Testis (tissue), 3 donors: ENCODE data around the gene SLK. TPM values are rescaled to one million over a fixed set of nuclear protein-coding genes. Genes with fewer than 3 reads are reported as not detected.

Experiments
- DNase-seq: peaks from one replicate; pipeline ENCODE4 v3.0.0-alpha.2; 2019
- H3K27ac ChIP-seq, 2 donors: fragments of 200-600 bp; sonication (generic); one replicate each; pipeline ENCODE4 v1.5.1; 2019
- H3K27me3 ChIP-seq: fragments of 200-600 bp; sonication (generic); one replicate; pipeline ENCODE4 v1.5.1; 2019
- H3K36me3 ChIP-seq: fragments of 200-600 bp; sonication (generic); one replicate; pipeline ENCODE4 v1.5.1; 2017; ENCODE audit warnings: low read depth; ENCODE audit errors: missing control alignments
- H3K4me1 ChIP-seq: fragments of 200-600 bp; sonication (generic); one replicate; pipeline ENCODE4 v1.5.1; 2019
- H3K4me3 ChIP-seq, 2 donors: fragments of 200-600 bp; sonication (generic); one replicate each; pipeline ENCODE4 v1.5.1; 2017 to 2019
- H3K9me3 ChIP-seq: fragments of 200-600 bp; sonication (generic); one replicate; pipeline ENCODE4 v1.5.1; 2017
- POLR2A ChIP-seq: fragments of 450-650 bp; IDR thresholded peaks from one replicate; pipeline ENCODE4 v1.6.1; 2017; ENCODE audit warnings: antibody characterized with exemption, mild to moderate bottlenecking, moderate library complexity
- WGBS, 2 donors: methylation state at CpG; one replicate each; pipeline ENCODE4 v1.1.5; 2018; 5-methylcytosine and 5-hydroxymethylcytosine counted together
- intact Hi-C: fragments of 100-400 bp; cut with DNase I; formaldehyde crosslinking; loops from one replicate; pipeline ENCODE4 v1.15.1; 2023; ENCODE audit warnings: low total_unique reads
- polyA plus RNA-seq: library from polyadenylated mRNA; stranded (reverse); fragments of 350-450 nt; fragmentation: Illumina TruSeq; extraction: RNeasy Lipid Tissue Mini Kit (QIAGEN cat#74804); gene quantifications from one replicate; pipeline ENCODE4 v1.2.3, GENCODE V29; 2014; ENCODE audit warnings: low read depth, low replicate concordance; ENCODE audit not compliant: insufficient read depth
- total RNA-seq, 2 donors: library from RNA; depleted of rRNA; stranded (reverse); fragments of >200 nt; gene quantifications; one replicate each; pipeline ENCODE4 v1.2.3, GENCODE V29; 2016
- TF ChIP-seq, protein P1 (sequence below), 3 experiments: fragments of 450-650 bp in 2 of 3; fragments of 200-600 bp in 1 of 3; sonication (generic) in 1 of 3; IDR thresholded peaks; one replicate each; pipeline ENCODE4 v1.5.1; 2016 to 2019; ENCODE audit warnings: antibody characterized with exemption in 3 of 3, mild to moderate bottlenecking in 2 of 3, moderate library complexity in 1 of 3

Gene SLK
- total and polyA plus RNA-seq, 3 donors from 2014 or later = 10.7 to 59.4 (median 57.7) TPM

DNA sequence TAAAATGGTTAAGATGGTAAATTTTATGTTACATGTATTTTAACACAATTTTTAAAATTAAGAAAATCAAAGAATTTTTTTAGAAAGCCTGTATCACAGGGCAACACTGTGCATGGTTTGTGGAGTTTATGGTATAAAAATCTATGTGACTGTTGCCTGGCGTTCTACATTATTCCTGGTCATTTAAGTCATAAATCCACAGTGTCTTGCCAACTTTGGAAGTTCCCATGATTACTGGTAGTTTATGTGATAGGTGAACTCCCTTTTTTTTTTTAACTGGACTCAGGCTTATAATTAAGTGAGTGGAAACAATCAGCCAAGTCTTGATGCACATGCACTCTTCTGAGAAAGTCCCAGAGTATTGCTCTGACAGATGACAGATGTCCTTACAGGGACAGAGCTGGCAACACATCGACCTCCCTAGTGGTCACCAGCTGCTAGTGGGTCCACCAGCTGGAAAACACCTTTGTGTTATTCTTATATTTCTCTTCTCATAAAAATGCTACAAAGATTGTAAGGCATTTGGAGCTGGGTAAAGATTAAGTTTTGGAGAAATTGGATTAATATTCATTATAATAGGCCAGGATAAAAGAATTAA, 40.1 kb upstream of the SLK start:
- DNase-seq = no peak
- no peak for TF ChIP-seq POLR2A
- TF ChIP-seq, protein P1, sequence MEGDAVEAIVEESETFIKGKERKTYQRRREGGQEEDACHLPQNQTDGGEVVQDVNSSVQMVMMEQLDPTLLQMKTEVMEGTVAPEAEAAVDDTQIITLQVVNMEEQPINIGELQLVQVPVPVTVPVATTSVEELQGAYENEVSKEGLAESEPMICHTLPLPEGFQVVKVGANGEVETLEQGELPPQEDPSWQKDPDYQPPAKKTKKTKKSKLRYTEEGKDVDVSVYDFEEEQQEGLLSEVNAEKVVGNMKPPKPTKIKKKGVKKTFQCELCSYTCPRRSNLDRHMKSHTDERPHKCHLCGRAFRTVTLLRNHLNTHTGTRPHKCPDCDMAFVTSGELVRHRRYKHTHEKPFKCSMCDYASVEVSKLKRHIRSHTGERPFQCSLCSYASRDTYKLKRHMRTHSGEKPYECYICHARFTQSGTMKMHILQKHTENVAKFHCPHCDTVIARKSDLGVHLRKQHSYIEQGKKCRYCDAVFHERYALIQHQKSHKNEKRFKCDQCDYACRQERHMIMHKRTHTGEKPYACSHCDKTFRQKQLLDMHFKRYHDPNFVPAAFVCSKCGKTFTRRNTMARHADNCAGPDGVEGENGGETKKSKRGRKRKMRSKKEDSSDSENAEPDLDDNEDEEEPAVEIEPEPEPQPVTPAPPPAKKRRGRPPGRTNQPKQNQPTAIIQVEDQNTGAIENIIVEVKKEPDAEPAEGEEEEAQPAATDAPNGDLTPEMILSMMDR (IDR thresholded peaks at IDR 0.05) = no peak
- Histone ChIP-seq H3K27me3 (no peaks in the 10 kb centered on the region), H3K27ac (no peak overlapping the region), H3K4me3 (no peak overlapping the region), H3K36me3 (no peaks in the 10 kb centered on the region), H3K4me1 (peaks cover 2% of the 10 kb centered on the region), H3K9me3 (no peaks in the 10 kb centered on the region)
- WGBS, 2 donors = 72 to 73% methylated on average over 2 of the region's 2 CpGs
- intact Hi-C loops = no loop called here

- DNase-seq = no peak
- TF ChIP-seq, protein P1 (IDR thresholded peaks at IDR 0.05) = no peak
- TF ChIP-seq POLR2A = no peak
- Histone ChIP-seq H3K27ac (no peak overlapping the region), H3K4me3 (no peak overlapping the region), H3K27me3 (no peaks in the 10 kb centered on the region), H3K36me3 (no peaks in the 10 kb centered on the region), H3K4me1 (no peaks in the 10 kb centered on the region), H3K9me3 (no peaks in the 10 kb centered on the region)
- intact Hi-C loops = no loop called here
- WGBS, 2 donors = 81 to 95% methylated on average over 6 of the region's 6 CpGs
Measured at GRCh38 chr10:103928784-103929183, 38.2 kb upstream of the SLK start.

DNA sequence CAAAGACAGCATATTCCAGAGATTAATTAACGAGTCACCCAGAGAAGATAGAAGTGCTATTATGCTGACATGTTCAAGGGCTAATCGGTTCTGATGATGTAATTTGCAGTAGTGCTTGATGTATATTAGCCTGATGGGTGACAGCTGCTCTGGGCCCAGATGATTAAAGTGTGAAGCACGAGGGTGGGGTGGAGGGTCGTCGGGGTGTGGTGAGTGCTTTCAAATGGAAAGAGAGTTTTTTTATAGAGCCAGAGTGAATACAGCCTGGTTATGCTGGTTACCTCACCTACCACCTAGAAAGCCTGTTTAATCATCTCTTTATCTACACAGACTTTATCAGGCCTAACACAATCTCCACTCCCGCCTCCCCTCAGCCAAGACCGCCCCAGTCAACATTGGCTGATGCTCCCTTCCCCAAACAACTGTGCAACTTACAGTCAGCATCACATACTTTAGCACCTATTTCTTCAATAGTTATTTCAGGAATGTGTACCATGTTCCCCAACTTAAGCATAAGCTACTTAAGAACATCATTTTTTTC, 37.5 kb upstream of the SLK start:
- no peak overlapping the region for H3K4me3 ChIP-seq
- H3K36me3 ChIP-seq = no peaks in the 10 kb centered on the region
- no peaks in the 10 kb centered on the region for H3K9me3 ChIP-seq
- intact Hi-C loops = no loop called here
- no peak for TF ChIP-seq POLR2A
- TF ChIP-seq, protein P1 (IDR thresholded peaks at IDR 0.05) = no peak
- no peak overlapping the region for H3K27ac ChIP-seq
- 59 to 62% methylated on average over 7 of the region's 7 CpGs for WGBS, 2 donors
- DNase-seq = no peak
- no peaks in the 10 kb centered on the region for H3K4me1 ChIP-seq
- H3K27me3 ChIP-seq = no peaks in the 10 kb centered on the region

DNA sequence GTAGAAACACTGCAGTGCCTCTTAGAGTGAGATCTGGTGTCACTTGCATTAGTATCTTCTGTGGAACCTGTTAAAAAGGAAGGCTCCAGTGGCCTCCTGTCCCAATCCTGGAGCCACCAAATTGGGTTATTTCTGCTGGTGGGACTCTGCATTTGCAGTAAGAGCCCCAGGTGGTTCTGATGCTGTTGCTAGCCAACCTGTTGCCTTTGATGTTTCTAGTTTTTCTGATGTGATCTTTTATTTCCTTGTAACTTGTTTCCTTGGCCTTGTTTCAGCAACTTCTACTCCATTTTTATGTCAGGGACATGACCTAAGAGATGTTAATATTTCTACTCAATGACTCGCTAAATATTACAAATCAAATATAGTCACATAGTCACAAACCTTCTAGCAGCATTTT, 36.5 kb upstream of the SLK start:
- Histone ChIP-seq H3K36me3 (no peaks in the 10 kb centered on the region), H3K4me3 (no peak overlapping the region), H3K4me1 (no peaks in the 10 kb centered on the region), H3K27ac (no peak overlapping the region), H3K27me3 (no peaks in the 10 kb centered on the region), H3K9me3 (no peaks in the 10 kb centered on the region)
- WGBS, 2 donors = 97 to 100% methylated on average over 1 of the region's 1 CpG
- TF ChIP-seq POLR2A = no peak
- TF ChIP-seq, protein P1 (IDR thresholded peaks at IDR 0.05) = no peak
- intact Hi-C loops = no loop called here
- DNase-seq = no peak

DNA sequence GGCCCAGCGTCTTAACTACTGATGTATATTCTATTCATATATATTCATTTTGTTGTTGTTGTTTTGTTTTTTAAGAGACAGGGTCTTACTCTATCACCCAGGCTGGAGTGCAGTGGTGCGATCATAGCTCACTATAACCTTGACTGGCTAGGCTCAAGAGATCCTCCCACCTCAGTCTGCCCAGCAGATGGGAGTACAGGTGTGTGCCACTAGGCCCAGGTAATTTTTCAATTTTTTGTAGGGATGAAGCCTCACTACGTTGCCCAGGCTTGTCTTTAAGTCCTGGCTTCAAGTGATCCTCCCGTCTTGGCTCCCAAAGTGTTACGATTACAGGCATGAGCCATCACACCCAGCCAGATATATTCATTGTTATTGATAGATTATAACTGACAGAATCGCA, 36.1 kb upstream of the SLK start:
- intact Hi-C loops = no loop called here
- WGBS, 2 donors = 96 to 99% methylated on average over 6 of the region's 6 CpGs
- Histone ChIP-seq H3K4me1 (no peaks in the 10 kb centered on the region), H3K27ac (no peak overlapping the region), H3K27me3 (no peaks in the 10 kb centered on the region), H3K4me3 (no peak overlapping the region), H3K36me3 (no peaks in the 10 kb centered on the region), H3K9me3 (no peaks in the 10 kb centered on the region)
- no peak for TF ChIP-seq POLR2A
- TF ChIP-seq, protein P1 (IDR thresholded peaks at IDR 0.05) = no peak
- DNase-seq = no peak
